Endodermal cell (in vitro differentiated cells): Measurements from ENCODE around the gene TEX13D. TPM values are rescaled to one million over a fixed set of nuclear protein-coding genes. Genes with fewer than 3 reads are reported as not detected.

ENCODE experiments used
- DNase-seq: peaks from one replicate; pipeline ENCODE4 v3.0.0-alpha.2; 2017
- H3K27ac ChIP-seq: 2 replicates; pipeline ENCODE4 v1.5.1; 2013; ENCODE audit warnings: mild to moderate bottlenecking, low read depth, low read length, moderate library complexity
- H3K27me3 ChIP-seq: 2 replicates; pipeline ENCODE4 v1.6.1; 2013; ENCODE audit warnings: mild to moderate bottlenecking, low read length, moderate library complexity; ENCODE audit not compliant: insufficient read depth, control insufficient read depth, poor library complexity, severe bottlenecking
- H3K36me3 ChIP-seq: 2 replicates; pipeline ENCODE4 v1.7.0; 2013; ENCODE audit warnings: mild to moderate bottlenecking, low read length, moderate library complexity; ENCODE audit not compliant: control insufficient read depth, insufficient read depth
- H3K4me1 ChIP-seq: one replicate; pipeline ENCODE4 v1.7.0; 2013; ENCODE audit warnings: low read length; ENCODE audit not compliant: control insufficient read depth, insufficient read depth
- H3K4me3 ChIP-seq: 2 replicates; pipeline ENCODE4 v1.5.1; 2013; ENCODE audit warnings: mild to moderate bottlenecking, low read length, moderate library complexity
- H3K9ac ChIP-seq: 2 replicates; pipeline ENCODE4 v1.6.1; 2013; ENCODE audit warnings: mild to moderate bottlenecking, low read length, moderate library complexity; ENCODE audit not compliant: poor library complexity, severe bottlenecking; ENCODE audit errors: extremely low read depth
- H3K9me3 ChIP-seq: 2 replicates; pipeline ENCODE4 v1.6.1; 2013; ENCODE audit warnings: mild to moderate bottlenecking, low read length, moderate library complexity; ENCODE audit not compliant: control insufficient read depth
- H3K27ac Mint-ChIP-seq: 2 replicates; pipeline ENCODE4 v1.8.0; 2020; ENCODE audit warnings: mixed read lengths
- H3K27me3 Mint-ChIP-seq: 2 replicates; pipeline ENCODE4 v1.8.0; 2021; ENCODE audit warnings: mild to moderate bottlenecking, mixed read lengths; ENCODE audit not compliant: insufficient read depth
- H3K36me3 Mint-ChIP-seq: 2 replicates; pipeline ENCODE4 v1.8.0; 2020; ENCODE audit warnings: low read depth, mixed read lengths
- H3K4me1 Mint-ChIP-seq: 2 replicates; pipeline ENCODE4 v1.8.0; 2020; ENCODE audit warnings: mixed read lengths
- H3K4me3 Mint-ChIP-seq: 2 replicates; pipeline ENCODE4 v1.8.0; 2020; ENCODE audit warnings: mild to moderate bottlenecking, moderate library complexity, mixed read lengths
- H3K9me3 Mint-ChIP-seq: 2 replicates; pipeline ENCODE4 v1.8.0; 2020; ENCODE audit warnings: mild to moderate bottlenecking, mixed read lengths
- WGBS, 2 experiments: methylation state at CpG; one replicate each; pipeline versions ENCODE4 v1.1.5 to v1.1.7; 2013; ENCODE audit warnings: missing lambda C conversion rate in 2 of 2, mixed read lengths in 1 of 2; ENCODE audit not compliant: insufficient coverage in 1 of 2, insufficient read length in 1 of 2; 5-methylcytosine and 5-hydroxymethylcytosine counted together
- total RNA-seq, 2 donors: library from RNA; stranded (reverse); fragmentation: NEBNext Ultra II Directional in 1 of 2; extraction: Animal tissue kit (Norgen Biotek cat#: 25700) in 1 of 2; gene quantifications; 2 replicates in 1 of 2; 3 replicates in 1 of 2; pipeline ENCODE4 v1.2.1, GENCODE V29; 2021
- TF ChIP-seq, protein P1 (sequence below): fragments of 200-600 bp; sonication (generic); conservative IDR thresholded peaks from 2 replicates; pipeline ENCODE4 v1.5.0; 2021; ENCODE audit warnings: antibody characterized with exemption, mild to moderate bottlenecking

The TEX13D gene
- total RNA-seq, 2 donors from 2014 or later = not detected

DNA sequence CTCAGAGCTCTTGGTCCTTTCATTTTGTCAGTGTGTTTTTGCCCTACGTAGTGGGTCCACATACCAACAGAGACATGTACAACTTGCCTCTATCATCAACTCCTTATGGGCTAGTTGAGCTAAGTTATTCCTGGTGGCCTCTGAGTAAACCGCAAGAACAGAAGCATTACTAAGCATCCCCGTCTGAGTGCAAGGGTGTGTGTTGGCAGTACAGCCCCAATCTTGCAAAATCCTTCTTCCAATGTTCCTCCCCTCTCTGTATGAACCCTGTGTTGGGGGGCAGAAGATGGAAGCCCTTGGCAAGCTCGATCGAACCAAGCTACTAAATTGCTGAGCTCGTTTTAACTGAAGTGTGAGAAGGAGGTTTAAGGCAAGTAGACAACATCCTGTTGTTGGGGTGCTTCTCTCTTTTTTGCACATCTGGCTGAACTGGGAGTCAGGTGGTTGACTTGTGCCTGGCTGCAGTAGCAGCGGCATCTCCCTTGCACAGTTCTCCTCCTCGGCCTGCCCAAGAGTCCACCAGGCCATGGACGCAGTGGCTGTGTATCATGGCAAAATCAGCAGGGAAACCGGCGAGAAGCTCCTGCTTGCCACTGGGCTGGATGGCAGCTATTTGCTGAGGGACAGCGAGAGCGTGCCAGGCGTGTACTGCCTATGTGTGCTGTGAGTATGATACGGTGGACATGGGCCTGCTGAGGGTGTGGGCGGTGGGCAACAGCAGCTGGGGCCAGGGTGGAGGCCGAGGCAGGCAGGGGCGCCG is 13.8 kb downstream of the TEX13D start, which contains the start of gene SH2D1A:
Gene SH2D1A (plus strand): TSS at position 447 of the 760 bp plus-strand sequence. CDS start 80 bp downstream, at position 527.
- peaks cover 17% of the 10 kb centered on the region for H3K4me1 Mint-ChIP-seq
- H3K27ac Mint-ChIP-seq = no peak within 1 kb of the TSS
- TF ChIP-seq, protein P1, sequence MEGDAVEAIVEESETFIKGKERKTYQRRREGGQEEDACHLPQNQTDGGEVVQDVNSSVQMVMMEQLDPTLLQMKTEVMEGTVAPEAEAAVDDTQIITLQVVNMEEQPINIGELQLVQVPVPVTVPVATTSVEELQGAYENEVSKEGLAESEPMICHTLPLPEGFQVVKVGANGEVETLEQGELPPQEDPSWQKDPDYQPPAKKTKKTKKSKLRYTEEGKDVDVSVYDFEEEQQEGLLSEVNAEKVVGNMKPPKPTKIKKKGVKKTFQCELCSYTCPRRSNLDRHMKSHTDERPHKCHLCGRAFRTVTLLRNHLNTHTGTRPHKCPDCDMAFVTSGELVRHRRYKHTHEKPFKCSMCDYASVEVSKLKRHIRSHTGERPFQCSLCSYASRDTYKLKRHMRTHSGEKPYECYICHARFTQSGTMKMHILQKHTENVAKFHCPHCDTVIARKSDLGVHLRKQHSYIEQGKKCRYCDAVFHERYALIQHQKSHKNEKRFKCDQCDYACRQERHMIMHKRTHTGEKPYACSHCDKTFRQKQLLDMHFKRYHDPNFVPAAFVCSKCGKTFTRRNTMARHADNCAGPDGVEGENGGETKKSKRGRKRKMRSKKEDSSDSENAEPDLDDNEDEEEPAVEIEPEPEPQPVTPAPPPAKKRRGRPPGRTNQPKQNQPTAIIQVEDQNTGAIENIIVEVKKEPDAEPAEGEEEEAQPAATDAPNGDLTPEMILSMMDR = no peak
- H3K4me3 ChIP-seq = no peak within 1 kb of the TSS
- no peak within 1 kb of the TSS for H3K27ac ChIP-seq
- WGBS, 2 experiments = 92 to 100% methylated on average over 1 to 18 of the region's 19 CpGs
- no peak within 1 kb of the TSS for H3K9ac ChIP-seq
- DNase-seq = no peak
- no peaks in the 10 kb centered on the region for H3K27me3 ChIP-seq
- H3K27me3 Mint-ChIP-seq = no peaks in the 10 kb centered on the region
- H3K9me3 Mint-ChIP-seq = no peaks in the 10 kb centered on the region
- no peaks in the 10 kb centered on the region for H3K4me1 ChIP-seq
- no peaks in the 10 kb centered on the region for H3K36me3 ChIP-seq
- no peaks in the 10 kb centered on the region for H3K36me3 Mint-ChIP-seq
- no peak within 1 kb of the TSS for H3K4me3 Mint-ChIP-seq
- H3K9me3 ChIP-seq = no peaks in the 10 kb centered on the region

DNA sequence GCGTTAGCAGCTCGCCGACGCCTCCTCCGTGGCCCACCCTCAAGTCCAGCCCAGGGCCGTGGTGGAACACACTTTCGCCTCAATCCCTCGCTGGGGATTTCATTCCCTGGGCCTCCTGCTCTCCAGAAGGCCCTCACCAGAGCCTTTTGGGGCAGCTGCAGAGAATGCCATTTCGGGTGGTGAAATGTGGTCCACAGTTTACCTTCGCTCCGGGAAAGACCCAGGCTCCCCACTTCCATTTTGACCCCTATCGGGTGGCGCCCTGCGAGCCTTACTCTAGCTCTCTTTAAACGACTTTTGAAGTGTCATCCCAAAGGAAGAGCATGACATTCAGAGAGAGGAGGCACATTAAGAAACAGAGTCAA is 14.4 kb downstream of the TEX13D start:
- Histone ChIP-seq H3K36me3 (no peaks in the 10 kb centered on the region), H3K27me3 (no peaks in the 10 kb centered on the region), H3K4me3 (no peak overlapping the region), H3K9ac (no peak overlapping the region), H3K4me1 (no peaks in the 10 kb centered on the region), H3K27ac (no peak overlapping the region), H3K9me3 (no peaks in the 10 kb centered on the region)
- Mint-ChIP-seq H3K36me3 (no peaks in the 10 kb centered on the region), H3K27me3 (no peaks in the 10 kb centered on the region), H3K4me3 (no peak overlapping the region), H3K9me3 (no peaks in the 10 kb centered on the region), H3K27ac (no peak overlapping the region), H3K4me1 (peaks cover 12% of the 10 kb centered on the region)
- no peak for DNase-seq
- WGBS, 2 experiments = 95% methylated on average over 15 of the region's 15 CpGs; no CpG with 5 or more reads in 1 of the 2 experiments
- TF ChIP-seq, protein P1 = no peak

DNA sequence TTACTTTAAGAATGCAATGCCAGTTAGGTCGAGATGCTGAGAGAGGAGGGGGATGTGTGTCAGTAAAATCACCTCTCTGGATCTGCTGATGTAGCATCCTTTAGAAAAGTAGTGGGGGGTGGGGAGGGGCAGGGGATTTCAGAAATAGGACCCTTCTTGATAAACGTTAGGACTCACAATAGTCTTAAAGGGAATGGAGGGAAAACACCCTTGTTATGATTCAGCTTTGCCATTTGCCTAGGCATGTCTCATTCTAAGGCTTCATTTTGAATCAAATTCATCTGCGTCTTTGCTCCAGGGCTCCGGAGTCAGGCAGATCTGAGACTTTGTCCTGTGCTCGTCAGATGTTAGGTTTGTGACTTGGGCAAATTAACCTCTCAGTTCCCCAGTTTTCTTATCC is 14.8 kb downstream of the TEX13D start:
- H3K36me3 Mint-ChIP-seq = no peaks in the 10 kb centered on the region
- H3K27ac ChIP-seq = no peak overlapping the region
- no peaks in the 10 kb centered on the region for H3K4me1 ChIP-seq
- no peaks in the 10 kb centered on the region for H3K27me3 Mint-ChIP-seq
- H3K27ac Mint-ChIP-seq = no peak overlapping the region
- H3K9me3 Mint-ChIP-seq = no peaks in the 10 kb centered on the region
- H3K4me3 ChIP-seq = no peak overlapping the region
- no peaks in the 10 kb centered on the region for H3K36me3 ChIP-seq
- H3K4me3 Mint-ChIP-seq = no peak overlapping the region
- no peaks in the 10 kb centered on the region for H3K27me3 ChIP-seq
- H3K4me1 Mint-ChIP-seq = peaks cover 12% of the 10 kb centered on the region
- H3K9ac ChIP-seq = no peak overlapping the region
- 80 to 92% methylated on average over 3 to 5 of the region's 5 CpGs for WGBS, 2 experiments
- TF ChIP-seq, protein P1 = no peak
- DNase-seq = no peak
- no peaks in the 10 kb centered on the region for H3K9me3 ChIP-seq
